GM12801 (cell line): Measurements from ENCODE around the gene FAM181B.

Source experiments
- TF ChIP-seq, protein P1 (sequence below): IDR thresholded peaks from one replicate; pipeline ENCODE4 v1.5.1; 2011; ENCODE audit warnings: control low read depth; ENCODE audit not compliant: insufficient read length; ENCODE audit errors: extremely low read depth

FAM181B gene

GRCh38 chr11:82733444-82734119 lies at the start of gene FAM181B:
Gene FAM181B (minus strand): TSS chr11:82733864. CDS start chr11:82733729, 135 bp downstream.
- TF ChIP-seq, protein P1, sequence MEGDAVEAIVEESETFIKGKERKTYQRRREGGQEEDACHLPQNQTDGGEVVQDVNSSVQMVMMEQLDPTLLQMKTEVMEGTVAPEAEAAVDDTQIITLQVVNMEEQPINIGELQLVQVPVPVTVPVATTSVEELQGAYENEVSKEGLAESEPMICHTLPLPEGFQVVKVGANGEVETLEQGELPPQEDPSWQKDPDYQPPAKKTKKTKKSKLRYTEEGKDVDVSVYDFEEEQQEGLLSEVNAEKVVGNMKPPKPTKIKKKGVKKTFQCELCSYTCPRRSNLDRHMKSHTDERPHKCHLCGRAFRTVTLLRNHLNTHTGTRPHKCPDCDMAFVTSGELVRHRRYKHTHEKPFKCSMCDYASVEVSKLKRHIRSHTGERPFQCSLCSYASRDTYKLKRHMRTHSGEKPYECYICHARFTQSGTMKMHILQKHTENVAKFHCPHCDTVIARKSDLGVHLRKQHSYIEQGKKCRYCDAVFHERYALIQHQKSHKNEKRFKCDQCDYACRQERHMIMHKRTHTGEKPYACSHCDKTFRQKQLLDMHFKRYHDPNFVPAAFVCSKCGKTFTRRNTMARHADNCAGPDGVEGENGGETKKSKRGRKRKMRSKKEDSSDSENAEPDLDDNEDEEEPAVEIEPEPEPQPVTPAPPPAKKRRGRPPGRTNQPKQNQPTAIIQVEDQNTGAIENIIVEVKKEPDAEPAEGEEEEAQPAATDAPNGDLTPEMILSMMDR = no peak

DNA sequence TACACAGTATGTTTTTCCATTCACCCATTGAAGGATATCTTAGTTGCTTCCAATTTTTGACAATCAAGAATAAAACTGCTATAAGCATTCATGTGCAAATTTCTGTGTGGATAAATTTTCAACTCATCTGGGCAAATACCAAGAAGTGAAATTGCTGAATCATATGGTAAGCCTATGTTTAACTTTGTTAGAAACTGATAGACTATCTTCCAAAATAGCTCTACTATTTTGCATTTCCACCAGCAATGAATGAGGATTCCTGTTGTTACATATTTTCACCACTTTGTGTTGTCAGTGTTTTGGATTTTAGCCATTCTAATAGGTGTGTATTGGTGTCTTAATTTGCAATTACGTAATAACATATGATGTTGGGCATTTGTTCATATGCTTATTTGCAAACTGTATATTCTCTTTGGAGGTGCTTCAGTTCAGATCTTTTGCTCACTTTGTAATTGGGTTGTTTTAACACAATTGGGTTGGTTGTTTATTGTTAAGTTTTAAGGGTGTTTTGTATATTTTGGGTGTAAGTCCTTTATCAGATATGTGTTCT lies 49.2 kb upstream of the FAM181B start:
- TF ChIP-seq, protein P1 = no peak

DNA sequence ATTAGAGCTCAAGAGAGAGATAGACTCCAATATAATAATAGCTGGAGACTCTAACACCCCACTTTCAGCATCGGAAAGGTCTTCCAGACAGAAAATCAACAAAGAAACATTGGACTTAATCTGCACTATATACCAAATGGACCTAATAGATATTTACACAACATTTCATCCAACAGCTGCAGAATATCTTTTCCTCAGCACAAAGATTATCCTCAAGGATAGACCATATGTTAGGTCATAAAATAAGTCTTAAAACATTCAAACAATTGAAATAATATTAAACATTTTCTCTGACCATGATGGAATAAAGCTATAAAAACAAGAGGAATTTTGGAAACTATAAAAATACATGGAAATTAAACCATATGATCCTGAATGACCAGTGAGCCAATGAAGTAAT lies 45.1 kb upstream of the FAM181B start:
- TF ChIP-seq, protein P1 = no peak

- TF ChIP-seq, protein P1 = no peak
These were observed 42.7 kb upstream of the FAM181B start for GRCh38 chr11:82776377-82776776.

- TF ChIP-seq, protein P1 = peak; percentile 67
These were observed 42.2 kb upstream of the FAM181B start for GRCh38 chr11:82775736-82776346.

- TF ChIP-seq, protein P1 = no peak
These were observed 41.6 kb upstream of the FAM181B start for GRCh38 chr11:82775218-82775617.

GRCh38 chr11:82771781-82772180 lies 38.1 kb upstream of the FAM181B start:
- TF ChIP-seq, protein P1 = no peak
